GM12892 (cell line): ENCODE measurements around the gene TRPM2.
"Not testable (repeated sequence)": the region's sequence is repeated elsewhere in the genome, so short reads cannot be mapped to it uniquely, and the experiment has no call there.

Experiments used
- DNase-seq: peaks from one replicate; pipeline ENCODE4 v3.0.0; 2011; ENCODE audit not compliant: insufficient read length
- FAIRE-seq: peaks from 2 replicates; lab custom pipeline; 2011; peaks lifted over from hg19 to GRCh38; lab: Jason Lieb, UNC
- POLR2A ChIP-seq: IDR thresholded peaks from 2 replicates; pipeline ENCODE4 v1.6.1; 2011; ENCODE audit warnings: low read depth, low read length, control low read depth
- POLR2AphosphoS5 ChIP-seq: IDR thresholded peaks from 2 replicates; pipeline ENCODE4 v1.6.1; 2011; ENCODE audit warnings: low read depth, low read length, control low read depth
- TAF1 ChIP-seq: IDR thresholded peaks from 2 replicates; pipeline ENCODE4 v1.6.1; 2011; ENCODE audit warnings: low read depth, mild to moderate bottlenecking, control low read depth, low read length, borderline replicate concordance

TRPM2 gene

DNA sequence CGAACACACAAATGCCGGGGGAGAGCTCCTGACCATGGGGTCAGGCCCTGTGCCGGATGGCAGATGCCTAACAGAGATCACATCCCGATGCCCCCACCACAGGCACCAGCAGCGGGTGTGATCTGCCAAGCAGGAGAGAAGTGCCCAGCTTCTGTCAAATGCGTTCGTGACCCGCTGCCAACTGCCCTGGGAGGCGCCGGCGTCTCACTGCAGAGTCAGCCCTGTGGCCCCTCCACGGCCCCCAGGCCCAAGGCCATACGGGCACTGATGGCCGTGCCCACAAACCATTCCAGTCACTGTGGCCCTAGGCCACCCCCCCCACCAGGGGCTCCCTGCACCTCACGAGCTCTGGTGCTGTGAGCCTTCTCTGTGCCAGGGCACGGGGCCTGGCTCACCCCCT lies 22.2 kb upstream of the TRPM2 start:
- no peak for TF ChIP-seq TAF1
- TF ChIP-seq POLR2AphosphoS5 = no peak
- TF ChIP-seq POLR2A = no peak
- FAIRE-seq = no peak
- DNase-seq = no peak

DNA sequence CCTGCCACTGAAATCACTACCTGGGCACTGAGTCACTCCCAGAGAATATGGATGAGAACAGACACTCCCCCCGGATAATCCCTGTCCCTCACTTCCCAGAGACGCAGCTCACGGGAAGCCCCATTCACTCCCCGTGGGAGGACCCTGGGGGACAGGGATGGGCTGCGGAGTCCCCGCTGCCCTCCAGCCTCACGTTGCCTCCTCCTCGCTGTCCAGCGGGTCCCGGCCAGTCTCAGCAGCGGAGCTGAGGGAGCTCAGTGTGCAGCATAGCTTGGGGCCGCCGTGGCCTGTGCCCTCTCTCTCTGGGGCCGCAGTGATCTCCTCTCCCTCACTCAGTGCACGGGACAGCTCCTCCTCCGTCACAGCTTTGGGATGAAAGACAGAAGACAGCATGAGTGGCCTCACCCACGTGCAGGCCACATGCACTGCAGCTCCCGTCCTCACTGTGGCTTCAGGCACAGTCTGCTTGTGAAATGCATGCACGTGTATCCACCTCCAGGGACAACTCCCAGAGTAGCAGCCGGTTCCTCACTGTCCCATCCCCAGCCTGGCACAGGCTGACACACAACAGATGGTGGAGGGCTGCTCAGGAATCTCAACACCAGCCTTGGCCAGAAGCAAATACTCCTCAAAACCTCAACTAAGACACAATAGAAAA lies 21.6 kb upstream of the TRPM2 start:
- no peak for DNase-seq
- TF ChIP-seq POLR2AphosphoS5 = 0 out of 2 replicates have a peak, but pooled peaks have one; percentile 35
- TF ChIP-seq TAF1 = no peak
- no peak; the same call in 1 of the 2 replicates for TF ChIP-seq POLR2A
- no peak for FAIRE-seq

GRCh38 chr21:44332383-44332782 lies 21.0 kb upstream of the TRPM2 start:
- no peak for TF ChIP-seq POLR2A
- DNase-seq (no peak), FAIRE-seq (no peak)

- TF ChIP-seq POLR2AphosphoS5 = no peak
- TF ChIP-seq POLR2A = 0 out of 2 replicates have a peak, but pooled peaks have one; percentile 20
- DNase-seq (no peak), FAIRE-seq (no peak)
Measured at GRCh38 chr21:44332965-44333364, 20.5 kb upstream of the TRPM2 start.

GRCh38 chr21:44333509-44334328 lies 19.7 kb upstream of the TRPM2 start:
- no peak for DNase-seq
- TF ChIP-seq POLR2AphosphoS5 = 0 out of 2 replicates have a peak, but pooled peaks have one; percentile 9
- TF ChIP-seq POLR2A = no peak; the same call in 1 of the 2 replicates
- no peak for TF ChIP-seq TAF1
- FAIRE-seq = no peak

- TF ChIP-seq TAF1 = no peak
- no peak for TF ChIP-seq POLR2A
- no peak for TF ChIP-seq POLR2AphosphoS5
- DNase-seq = no peak
- FAIRE-seq = no peak
Measured at GRCh38 chr21:44334329-44335030, 18.9 kb upstream of the TRPM2 start.

DNA sequence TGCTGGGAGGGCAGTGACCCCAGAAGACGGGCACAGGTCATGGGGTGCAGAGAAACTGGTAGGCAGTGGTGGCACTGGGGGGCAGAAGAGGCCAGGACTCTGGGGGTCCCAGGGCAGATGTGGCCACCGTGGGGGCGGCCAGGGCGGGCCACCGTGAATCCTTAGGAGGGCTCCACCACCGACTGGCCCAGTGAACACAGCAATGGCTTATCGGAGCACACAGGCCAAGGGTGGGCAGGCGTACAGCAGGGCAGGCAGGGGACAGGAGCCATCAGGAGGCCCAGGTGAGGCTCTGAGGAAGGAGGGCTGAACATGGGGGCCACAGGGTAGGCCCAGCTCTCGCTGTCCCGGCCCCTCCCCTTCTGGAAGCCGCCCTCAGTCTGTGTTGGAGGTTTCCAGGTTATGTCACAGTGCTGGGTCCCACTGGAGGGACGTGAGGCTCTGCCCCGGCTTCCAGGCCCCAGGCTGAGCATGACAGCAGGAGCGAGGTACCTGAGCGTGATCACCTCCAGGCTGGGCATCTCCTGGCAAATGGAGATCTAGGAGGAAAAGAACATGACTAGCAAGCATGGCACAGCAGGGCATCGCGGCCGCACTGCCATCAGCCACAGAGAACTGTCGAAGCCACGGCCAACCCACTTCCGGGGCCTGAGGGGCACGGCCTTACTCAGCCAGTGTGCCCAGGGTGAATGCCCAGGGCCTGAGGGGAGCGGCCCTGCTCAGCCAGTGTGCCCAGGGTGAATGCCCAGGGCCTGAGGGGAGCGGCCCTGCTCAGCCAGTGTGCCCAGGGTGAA lies 18.0 kb upstream of the TRPM2 start:
- DNase-seq = no peak
- no peak for FAIRE-seq
- TF ChIP-seq POLR2AphosphoS5 (no peak), TAF1 (no peak), POLR2A (0 out of 2 replicates have a peak, but pooled peaks have one; percentile 14)

- FAIRE-seq (no peak), DNase-seq (no peak)
- TF ChIP-seq POLR2A = no peak
- TF ChIP-seq TAF1 = no peak
- TF ChIP-seq POLR2AphosphoS5 = no peak
Measured at GRCh38 chr21:44337449-44337848, 16.0 kb upstream of the TRPM2 start.

DNA sequence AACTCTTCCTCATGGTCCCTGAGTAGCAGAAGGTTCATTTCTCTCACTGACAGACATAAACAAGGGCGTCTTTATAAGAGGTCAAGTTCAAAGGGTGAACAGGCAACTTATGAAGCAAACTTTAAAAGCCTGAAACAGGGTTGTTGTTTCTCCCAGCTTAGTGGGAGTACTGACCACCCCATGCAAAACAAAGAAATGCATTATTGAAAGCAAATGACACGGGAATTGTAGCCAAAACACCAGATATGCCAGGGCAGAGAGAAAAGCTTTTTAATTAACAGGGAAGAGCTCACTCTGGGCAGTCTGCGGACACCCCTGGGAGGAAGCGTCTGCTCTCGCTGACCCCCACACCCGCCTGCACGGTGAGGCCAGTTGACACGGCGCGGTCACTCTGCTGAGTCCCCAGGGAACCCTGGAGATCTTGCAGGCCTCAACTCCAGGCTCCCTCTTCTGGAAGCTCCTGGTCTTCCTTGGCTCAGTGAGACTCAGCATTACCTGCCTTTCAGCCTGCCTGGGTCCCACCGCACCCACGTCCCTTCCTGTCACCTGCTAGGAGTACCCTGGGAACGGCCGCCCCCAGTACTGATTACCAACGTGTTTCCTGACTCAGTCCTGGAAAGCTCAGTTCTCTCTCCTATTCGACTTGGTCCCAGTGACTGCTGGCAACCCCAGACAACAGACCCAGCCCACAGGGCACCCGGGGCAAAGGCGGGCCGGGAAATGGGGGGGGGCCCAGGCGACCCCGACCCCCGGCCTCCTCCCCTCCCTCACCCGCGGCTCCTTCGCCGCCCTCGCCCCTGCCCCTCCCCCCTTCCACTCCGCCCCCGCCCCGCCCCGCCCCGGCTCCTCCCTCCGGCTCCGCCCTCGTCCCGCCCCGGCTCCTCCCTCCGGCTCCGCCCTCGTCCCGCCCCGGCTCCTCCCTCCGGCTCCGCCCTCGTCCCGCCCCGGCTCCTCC lies 15.2 kb upstream of the TRPM2 start:
- FAIRE-seq (no peak), DNase-seq (no peak)
- TF ChIP-seq TAF1 (no peak), POLR2AphosphoS5 (no peak), POLR2A (no peak)

- DNase-seq (peak; percentile 98), FAIRE-seq (peak; percentile 87)
- TF ChIP-seq TAF1 (peak; percentile 68), POLR2A (peak; percentile 95), POLR2AphosphoS5 (peak; percentile 94)
Measured at GRCh38 chr21:44338971-44339910, 14.2 kb upstream of the TRPM2 start, which contains the start of gene CFAP410. Gene CFAP410 (minus strand): TSS chr21:44339390. CDS start chr21:44339194, 196 bp downstream.

- FAIRE-seq, DNase-seq: not testable (repeated sequence)
Measured at GRCh38 chr21:44341726-44342458, 11.5 kb upstream of the TRPM2 start.

DNA sequence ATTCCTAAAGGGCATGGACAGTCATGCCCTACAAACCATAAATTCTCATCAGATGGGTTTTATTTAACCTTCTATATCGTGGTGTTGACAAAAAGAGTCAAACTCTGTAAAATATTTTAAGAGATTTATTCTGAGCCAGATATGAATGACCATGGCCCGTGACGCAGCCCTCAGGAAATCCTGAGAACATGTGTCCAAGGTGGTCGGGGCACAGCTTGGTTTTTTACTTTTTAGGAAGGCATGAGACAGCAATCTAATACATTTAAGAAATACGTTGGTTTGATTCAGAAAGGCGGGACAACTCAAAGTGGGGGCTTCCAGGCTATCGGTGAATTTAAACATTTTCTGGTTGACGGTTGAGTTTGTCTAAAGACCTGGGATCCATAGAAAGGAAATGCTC lies 10.4 kb upstream of the TRPM2 start:
- not testable (repeated sequence) for FAIRE-seq, DNase-seq
